ENCODE results near the gene APBA2.

Gene APBA2

GRCh38 chr15:29043736-29044502 lies 158.1 kb downstream of the APBA2 start:
- peak; percentile 16 for DNase-seq

- DNase-seq, result peak; percentile 22
These were observed 158.7 kb downstream of the APBA2 start for GRCh38 chr15:29044503-29044901.

GRCh38 chr15:29045161-29045560 lies 159.4 kb downstream of the APBA2 start:
- DNase-seq, result peak; percentile 20

GRCh38 chr15:29045717-29046116 lies 159.9 kb downstream of the APBA2 start:
- peak; percentile 41 for DNase-seq

GRCh38 chr15:29046281-29046810 lies 160.6 kb downstream of the APBA2 start:
- DNase-seq, result no peak

- DNase-seq, result peak; percentile 85
These were observed 161.2 kb downstream of the APBA2 start for GRCh38 chr15:29046977-29047376.

GRCh38 chr15:29048011-29048410 lies 162.2 kb downstream of the APBA2 start:
- DNase-seq, result peak; percentile 36

GRCh38 chr15:29050870-29051269 lies 165.1 kb downstream of the APBA2 start:
- DNase-seq, result peak; percentile 65

- DNase-seq, result no peak
These were observed 165.6 kb downstream of the APBA2 start for GRCh38 chr15:29051422-29051821.

- DNase-seq, result no peak
These were observed 167.2 kb downstream of the APBA2 start for GRCh38 chr15:29053006-29053405.

- no peak for DNase-seq
These were observed 167.9 kb downstream of the APBA2 start for GRCh38 chr15:29053661-29054131.

GRCh38 chr15:29054171-29055045 lies 168.6 kb downstream of the APBA2 start:
- DNase-seq, result no peak

GRCh38 chr15:29055876-29056275 lies 170.1 kb downstream of the APBA2 start:
- no peak for DNase-seq

- DNase-seq, result no peak
These were observed 171.2 kb downstream of the APBA2 start for GRCh38 chr15:29056839-29057450.

GRCh38 chr15:29057856-29058255 lies 172.1 kb downstream of the APBA2 start:
- DNase-seq, result no peak

- no peak for DNase-seq
These were observed 173.2 kb downstream of the APBA2 start for GRCh38 chr15:29058903-29059539.

- DNase-seq, result peak; percentile 29
These were observed 174.3 kb downstream of the APBA2 start for GRCh38 chr15:29059871-29060640.

- DNase-seq, result peak; percentile 22
These were observed 176.0 kb downstream of the APBA2 start for GRCh38 chr15:29061746-29062145.

GRCh38 chr15:29062179-29062591 lies 176.4 kb downstream of the APBA2 start:
- peak; percentile 31 for DNase-seq

GRCh38 chr15:29062626-29063025 lies 176.9 kb downstream of the APBA2 start:
- peak; percentile 28 for DNase-seq

GRCh38 chr15:29063646-29064045 lies 177.9 kb downstream of the APBA2 start:
- peak; percentile 37 for DNase-seq

GRCh38 chr15:29064290-29064689 lies 178.5 kb downstream of the APBA2 start:
- DNase-seq, result peak; percentile 48
